HG02943 (cell line): ENCODE data around the gene PHKA2.
"Not testable (repeated sequence)": the region's sequence is repeated elsewhere in the genome, so short reads cannot be mapped to it uniquely, and the experiment has no call there.

Experiments
- ATAC-seq: cut with Tn5 transposase; IDR thresholded peaks from one replicate; pipeline ENCODE4 v1.9.1; 2021; ENCODE audit warnings: mild to moderate bottlenecking, low read depth, moderate library complexity; ENCODE audit not compliant: unreplicated experiment

Gene PHKA2

DNA sequence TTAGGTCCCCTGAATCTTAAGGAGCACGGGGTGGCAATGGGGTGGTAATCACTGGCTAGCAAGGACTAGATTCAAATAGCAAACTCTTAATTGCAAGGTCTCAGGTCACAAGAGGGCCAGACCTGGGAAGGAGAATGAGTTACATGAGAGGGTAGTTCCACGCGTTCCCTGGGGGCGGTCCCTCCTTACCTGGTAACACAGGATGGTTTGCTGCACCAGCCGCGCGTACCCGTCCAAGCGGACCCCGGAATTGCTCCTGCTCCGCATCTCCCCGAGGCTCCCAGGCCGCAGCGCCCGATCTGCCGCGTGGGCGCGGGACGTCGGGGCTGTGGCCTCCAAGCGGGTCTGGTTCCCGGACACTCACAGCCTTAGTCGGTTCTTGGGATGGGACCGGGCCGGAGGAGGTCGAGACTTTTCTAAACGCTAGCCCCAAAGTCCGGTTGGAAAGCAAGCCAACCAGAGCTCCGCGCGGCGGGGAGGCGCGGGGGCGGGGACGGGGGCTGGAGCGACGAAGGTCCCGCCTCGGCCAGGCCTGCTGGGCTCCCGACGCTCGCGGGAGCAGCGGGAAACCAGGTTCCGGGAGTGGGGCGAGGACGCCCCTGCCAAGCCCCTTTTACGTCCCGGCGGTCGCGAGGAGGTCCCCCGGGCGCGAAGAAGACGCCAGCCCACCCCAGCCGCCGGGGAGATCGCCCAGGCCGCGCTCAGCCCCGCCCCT is at the start of gene PHKA2:
Gene PHKA2 (minus strand): TSS at position 449 of the 715 bp plus-strand sequence. CDS start 182 bp downstream, at position 267.
- ATAC-seq: peak; percentile 43

DNA sequence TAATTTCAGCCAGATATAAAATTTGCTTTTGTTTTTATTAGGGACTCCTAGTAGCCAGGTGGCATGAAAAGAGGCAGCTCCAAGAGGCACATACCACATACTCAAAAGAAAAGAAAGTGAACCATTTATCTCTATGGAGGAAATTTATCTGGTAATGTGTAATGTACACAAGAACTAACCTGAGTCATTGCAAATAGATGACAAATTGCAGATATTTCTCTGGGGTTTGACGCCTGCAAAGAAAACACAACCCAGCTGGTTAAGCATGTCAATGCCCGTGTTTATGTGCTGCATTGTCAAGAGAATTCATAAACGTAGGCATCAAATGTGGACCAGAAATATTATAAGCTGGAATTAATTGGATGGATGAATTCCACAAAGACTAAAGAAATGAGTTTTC is 46.9 kb upstream of the PHKA2 start:
- no peak for ATAC-seq

DNA sequence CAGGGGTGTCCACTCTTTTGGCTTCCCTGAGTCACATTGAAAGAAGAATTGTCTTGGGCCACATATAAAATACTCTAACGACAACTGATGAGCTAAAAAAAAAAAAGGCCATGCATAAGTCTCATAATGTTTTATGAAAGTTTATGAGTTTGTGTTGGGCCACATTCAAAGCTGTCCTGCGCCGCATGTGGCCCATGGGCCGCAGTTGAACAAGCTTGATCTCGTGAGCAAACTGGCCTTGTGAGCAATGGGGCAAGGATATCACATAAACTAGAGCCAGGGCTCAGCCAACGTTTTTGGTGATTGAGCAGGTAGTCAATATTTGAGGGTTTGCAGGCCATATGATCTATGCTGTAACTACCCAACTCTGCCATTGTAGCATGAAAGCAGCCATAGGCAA is 44.6 kb upstream of the PHKA2 start:
- no peak for ATAC-seq

DNA sequence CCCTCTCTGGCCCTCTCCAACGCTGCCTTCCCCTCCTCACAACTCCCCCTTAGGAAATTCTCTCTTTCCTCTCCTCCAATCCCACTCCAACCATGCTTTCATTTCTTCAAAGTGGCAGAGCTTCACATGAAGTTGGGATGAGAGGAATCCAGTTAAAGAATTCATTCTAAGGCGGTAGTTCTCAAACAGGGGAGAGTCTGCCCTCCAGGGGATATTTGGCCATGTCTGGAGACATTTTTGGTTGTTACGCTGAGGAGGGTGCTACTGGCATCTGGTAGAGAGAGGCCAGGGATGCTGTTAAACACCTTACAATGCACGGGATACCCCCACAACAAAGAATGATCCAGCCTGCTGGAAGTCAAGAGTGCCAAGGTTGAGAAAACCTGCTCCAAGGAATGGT is 40.5 kb upstream of the PHKA2 start:
- no peak for ATAC-seq

DNA sequence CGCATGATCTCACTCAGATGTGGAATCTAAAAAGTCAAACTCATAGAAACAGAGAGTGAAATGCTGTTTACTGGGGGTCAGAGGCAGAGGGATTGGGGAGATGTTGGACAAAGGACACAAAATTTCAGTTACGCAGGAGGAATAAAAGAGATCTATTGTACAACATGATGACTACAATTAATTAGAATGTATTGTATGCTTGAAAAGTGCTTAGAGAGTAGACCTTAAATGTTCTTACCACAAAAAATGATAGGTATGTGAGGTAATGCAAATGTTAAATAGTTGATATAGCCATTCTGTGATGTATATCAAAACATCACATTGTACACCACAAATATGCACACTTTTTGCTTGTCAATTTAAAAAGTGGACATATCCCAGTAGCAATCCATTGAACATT is 36.1 kb upstream of the PHKA2 start:
- ATAC-seq: no peak

DNA sequence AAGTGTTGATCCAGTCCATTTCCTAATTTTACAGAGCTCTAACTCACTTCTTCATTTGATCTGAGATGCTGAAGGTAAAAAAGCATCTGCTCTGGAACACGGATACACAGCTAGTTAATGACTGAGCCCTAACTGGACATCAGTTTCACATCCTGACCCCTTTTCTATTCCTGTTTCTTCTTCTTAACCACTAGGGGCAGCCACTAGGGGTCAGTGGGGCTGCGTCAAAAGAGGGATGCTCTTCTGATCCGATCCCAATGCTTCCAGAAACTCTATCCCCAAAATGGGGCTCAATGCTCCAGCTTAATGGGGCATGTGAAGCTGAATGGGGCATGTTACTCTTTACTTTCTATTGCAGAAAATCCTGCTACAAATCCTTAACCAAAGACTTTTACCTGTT is 33.4 kb upstream of the PHKA2 start:
- ATAC-seq: no peak

- not testable (repeated sequence) for ATAC-seq
These were observed 32.7 kb upstream of the PHKA2 start for GRCh38 chrX:19016614-19017013.

GRCh38 chrX:19007868-19008267 is 24.0 kb upstream of the PHKA2 start:
- ATAC-seq: no peak

GRCh38 chrX:19007011-19007410 is 23.1 kb upstream of the PHKA2 start:
- no peak for ATAC-seq

DNA sequence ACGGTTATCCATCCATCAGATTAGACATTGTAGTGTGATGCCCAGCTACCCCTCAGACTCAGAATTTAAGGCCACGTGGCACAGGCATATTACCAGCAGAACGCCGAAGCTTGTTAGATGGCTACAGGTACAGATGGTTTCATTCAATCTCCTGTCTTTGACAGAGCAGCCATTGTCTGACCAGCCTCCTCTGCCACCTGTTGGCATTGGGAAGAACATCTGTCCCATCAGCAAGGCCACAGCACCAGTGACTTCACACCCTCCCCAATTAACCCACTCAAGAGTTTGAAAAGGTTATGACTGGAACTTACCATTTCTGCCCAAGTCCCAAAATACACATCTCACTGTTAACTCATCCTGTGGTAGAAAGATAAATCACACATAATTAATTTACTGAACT is 22.0 kb upstream of the PHKA2 start:
- no peak for ATAC-seq

GRCh38 chrX:19003756-19004155 is 19.8 kb upstream of the PHKA2 start:
- ATAC-seq: no peak

- no peak for ATAC-seq
These were observed 14.7 kb upstream of the PHKA2 start for GRCh38 chrX:18998653-18999052.

GRCh38 chrX:18997916-18998315 is 14.0 kb upstream of the PHKA2 start:
- no peak for ATAC-seq

GRCh38 chrX:18996536-18996935 is 12.6 kb upstream of the PHKA2 start:
- ATAC-seq: no peak

DNA sequence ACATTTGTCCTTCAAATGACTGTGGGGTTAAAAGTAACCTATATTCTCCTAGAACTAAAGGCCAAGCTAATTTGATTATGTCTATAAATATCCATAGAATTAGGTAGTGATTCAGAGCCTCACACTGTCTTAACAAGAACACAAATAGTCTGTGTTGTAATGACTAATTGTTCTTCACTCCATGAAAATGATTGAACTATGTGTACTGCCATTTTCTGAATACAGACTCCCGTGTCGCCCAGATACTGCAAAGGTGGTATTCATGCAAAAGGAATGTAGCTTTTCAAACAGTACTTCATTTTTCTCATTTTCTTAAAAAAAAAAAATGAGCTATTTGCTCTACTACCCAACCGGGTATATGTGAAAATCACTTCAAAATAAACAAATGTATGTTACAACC is 11.3 kb upstream of the PHKA2 start:
- no peak for ATAC-seq

- no peak for ATAC-seq
These were observed 10.8 kb upstream of the PHKA2 start for GRCh38 chrX:18994713-18995112.

DNA sequence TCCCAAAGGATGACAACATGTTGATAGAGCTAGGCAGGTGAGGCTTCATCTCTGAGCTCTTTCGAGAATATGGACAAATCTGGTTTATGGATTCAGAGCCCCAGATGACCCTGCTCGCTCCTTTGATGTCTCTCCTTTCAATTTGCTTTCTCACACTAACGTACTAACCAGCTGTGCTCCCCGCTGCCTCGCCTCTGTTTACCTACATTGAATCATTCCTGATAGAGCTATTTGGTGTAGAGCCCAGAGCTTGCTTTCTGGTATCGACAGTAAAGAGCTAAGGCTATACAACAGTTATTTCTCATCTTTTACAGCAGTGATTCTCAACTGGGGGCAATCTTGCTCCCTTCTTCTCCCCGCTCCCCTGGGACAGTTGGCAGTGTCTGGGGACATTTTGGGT is 8.9 kb upstream of the PHKA2 start:
- no peak for ATAC-seq

DNA sequence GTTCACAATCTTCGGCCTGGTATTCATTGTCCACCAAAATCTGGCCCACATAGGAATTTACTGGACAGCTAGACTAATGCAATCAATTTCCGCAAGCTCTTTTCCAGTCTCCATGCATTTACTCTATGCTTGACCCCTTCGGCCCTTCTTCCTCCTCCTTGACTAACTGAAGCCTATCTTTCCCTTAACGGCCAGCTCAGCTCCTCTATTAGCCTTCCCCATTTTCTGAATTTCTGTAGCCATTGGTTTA is 1.2 kb upstream of the PHKA2 start:
- ATAC-seq: no peak

DNA sequence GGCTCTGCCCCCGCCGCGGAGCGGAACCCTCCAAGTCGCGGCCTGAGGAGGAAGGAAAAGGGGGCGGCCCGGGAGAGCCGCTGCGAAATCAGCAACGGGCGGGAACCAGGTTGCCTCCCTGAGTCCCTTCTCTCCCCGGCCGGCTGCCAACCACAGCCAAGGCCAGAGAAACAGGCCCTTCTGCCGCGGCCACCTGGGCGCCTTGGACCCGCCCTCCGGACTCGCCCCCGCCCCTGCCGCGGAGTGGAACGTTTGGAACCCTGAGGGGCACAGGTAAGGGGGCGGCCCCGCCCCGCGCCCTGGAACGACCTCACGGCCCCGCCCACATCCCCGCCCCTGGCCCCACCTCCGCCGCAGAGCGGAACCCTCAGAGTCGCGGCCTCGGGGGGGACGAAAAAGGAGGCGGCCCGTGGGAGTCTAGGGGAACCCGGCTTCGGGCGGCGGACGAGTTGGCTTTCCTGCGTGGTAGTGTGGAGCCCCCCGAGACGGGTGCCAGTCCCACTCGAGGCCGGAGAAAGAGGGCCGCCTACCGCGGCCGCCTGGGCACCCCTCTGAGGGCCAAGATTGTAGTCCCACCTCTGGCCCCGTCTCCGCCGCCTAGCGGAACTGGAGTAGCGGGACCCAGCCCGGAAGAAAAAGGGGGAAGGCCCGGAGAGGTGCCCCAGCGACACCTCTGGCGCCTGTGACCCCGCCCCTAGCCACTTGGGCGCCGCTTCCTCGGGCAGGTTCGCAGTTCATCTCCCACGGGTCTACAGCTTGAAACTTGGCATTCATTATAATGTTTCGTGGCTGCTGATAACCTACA is 669 bp upstream of the PHKA2 start:
- ATAC-seq: peak; percentile 80

DNA sequence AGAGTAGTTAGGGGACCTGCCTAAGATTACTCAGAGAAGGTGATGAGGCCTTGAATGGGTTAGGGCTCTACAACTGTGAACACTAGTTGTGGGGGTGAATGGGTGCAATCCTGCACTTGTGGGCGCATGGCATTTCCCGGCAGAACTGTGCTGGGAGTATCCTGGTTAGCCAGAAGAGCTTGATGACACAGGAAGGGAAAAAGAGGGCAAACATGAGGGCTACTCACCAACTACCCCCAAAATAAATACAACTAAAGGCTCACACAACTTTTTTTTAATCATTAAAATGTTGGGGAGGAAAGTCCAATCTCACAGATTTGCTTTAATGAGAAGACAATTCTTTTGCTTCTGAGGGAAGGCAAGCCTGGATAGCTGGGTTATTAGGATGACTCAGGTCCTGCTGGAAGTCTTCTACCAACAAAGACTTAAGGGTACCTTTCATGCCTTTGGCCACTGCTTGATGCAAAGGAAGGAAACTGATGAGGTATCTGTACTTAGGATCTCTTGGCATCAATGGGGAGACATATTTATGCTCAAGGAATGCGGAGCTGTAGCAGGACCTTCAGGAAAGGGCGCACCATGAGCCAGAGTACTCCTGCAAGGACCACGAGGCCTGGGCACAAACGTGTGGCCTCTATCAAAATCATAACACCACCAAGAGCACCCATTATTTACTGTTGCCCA is 2.6 kb downstream of the PHKA2 start:
- no peak for ATAC-seq

- not testable (repeated sequence) for ATAC-seq
These were observed 3.7 kb downstream of the PHKA2 start for GRCh38 chrX:18980262-18980661.

- ATAC-seq: no peak
These were observed 8.9 kb downstream of the PHKA2 start for GRCh38 chrX:18974993-18975392.
